B cell (primary cell): ENCODE results near the gene IQCK. TPM values are rescaled to one million over a fixed set of nuclear protein-coding genes. Genes with fewer than 3 reads are reported as not detected.

Source experiments
- ATAC-seq: fragments of 200-7000 bp; cut with Tn5 transposase; one replicate; pipeline ENCODE4 v1.10.0; 2021; ENCODE audit warnings: low read depth, mild to moderate bottlenecking, moderate number of reproducible peaks, moderate library complexity
- CTCF ChIA-PET: fragments of 350-600 bp; sonication (Branson Sonifier 250); formaldehyde crosslinking; loops from one replicate; lab custom pipeline; 2021; ENCODE audit warnings: antibody characterized with exemption, inconsistent platforms; lab: Charles Lee
- POLR2A ChIA-PET: fragments of 350-600 bp; sonication (Branson Sonifier 250); formaldehyde crosslinking; loops from one replicate; lab custom pipeline; 2021; ENCODE audit warnings: antibody characterized with exemption; lab: Charles Lee
- DNase-seq: peaks from one replicate; pipeline ENCODE4 v3.0.0; 2013
- H2AFZ ChIP-seq: 2 replicates; pipeline ENCODE4 v1.6.1; 2012; ENCODE audit warnings: mild to moderate bottlenecking, low read depth, low read length; ENCODE audit not compliant: insufficient read depth, poor library complexity, severe bottlenecking
- H3K27ac ChIP-seq, 2 donors: 1 replicate in 1 of 2; 2 replicates in 1 of 2; pipeline ENCODE4 v1.5.1; 2012 to 2013; ENCODE audit warnings: low read length in 2 of 2, mild to moderate bottlenecking in 2 of 2, moderate library complexity in 1 of 2
- H3K27me3 ChIP-seq, 4 experiments: fragments of 200-600 bp in 1 of 4; sonication (generic) in 1 of 4; replicated peaks in 1 of 4; 1 replicate in 2 of 4; 2 replicates in 2 of 4; pipeline versions ENCODE4 v1.6.1 to v1.7.0; 2013 to 2016; ENCODE audit warnings: low read length in 3 of 4, mild to moderate bottlenecking in 2 of 4, mixed read lengths in 1 of 4, moderate library complexity in 1 of 4; ENCODE audit not compliant: insufficient read depth in 4 of 4, control insufficient read depth in 3 of 4; ENCODE audit errors: control extremely low read depth in 1 of 4
- H3K36me3 ChIP-seq, 2 experiments: replicated peaks in 1 of 2; 1 replicate in 1 of 2; 2 replicates in 1 of 2; pipeline versions ENCODE4 v1.6.1 to v1.7.1; 2013; ENCODE audit warnings: low read length in 1 of 2; ENCODE audit not compliant: insufficient read depth in 2 of 2, control insufficient read depth in 1 of 2; ENCODE audit errors: control extremely low read depth in 1 of 2, extremely low read depth in 1 of 2
- H3K4me1 ChIP-seq, 2 donors: fragments of 200-600 bp in 1 of 2; sonication (generic) in 1 of 2; 1 replicate in 1 of 2; 2 replicates in 1 of 2; pipeline versions ENCODE4 v1.5.1 to v1.6.1; 2013 to 2017; ENCODE audit warnings: low read length in 2 of 2; ENCODE audit not compliant: control insufficient read depth in 2 of 2, insufficient read depth in 2 of 2
- H3K4me2 ChIP-seq: replicated peaks from 2 replicates; pipeline ENCODE3; 2012; ENCODE audit warnings: mild to moderate bottlenecking, low read depth, low read length; ENCODE audit not compliant: poor library complexity, severe bottlenecking
- H3K4me3 ChIP-seq, 5 experiments: fragments of 200-600 bp in 1 of 5; sonication (generic) in 1 of 5; 1 replicate in 3 of 5; 2 replicates in 2 of 5; pipeline versions ENCODE4 v1.5.1 to v1.7.0; 2011 to 2016; ENCODE audit warnings: low read length in 4 of 5, mild to moderate bottlenecking in 4 of 5, low read depth in 2 of 5, control low read depth in 1 of 5, moderate library complexity in 1 of 5; ENCODE audit not compliant: insufficient read depth in 1 of 5; ENCODE audit errors: control extremely low read depth in 1 of 5, extremely low read depth in 1 of 5
- H3K79me2 ChIP-seq: fragments of 200-600 bp; sonication (generic); one replicate; pipeline ENCODE4 v1.6.0; 2016; ENCODE audit warnings: low read length; ENCODE audit not compliant: control insufficient read depth, insufficient read depth
- H3K9ac ChIP-seq: fragments of 200-600 bp; sonication (generic); 2 replicates; pipeline ENCODE4 v1.6.1; 2017; ENCODE audit warnings: mild to moderate bottlenecking, low read length, moderate library complexity
- H3K9me3 ChIP-seq, 3 donors: one replicate each; pipeline versions ENCODE4 v1.6.1 to v1.7.1; 2013; ENCODE audit warnings: low read length in 2 of 3; ENCODE audit not compliant: control insufficient read depth in 2 of 3, insufficient read depth in 1 of 3; ENCODE audit errors: control extremely low read depth in 1 of 3
- H4K20me1 ChIP-seq: 2 replicates; pipeline ENCODE4 v1.6.0; 2012; ENCODE audit warnings: mild to moderate bottlenecking, low read length; ENCODE audit not compliant: insufficient read depth, control insufficient read depth, poor library complexity, severe bottlenecking
- H3K27ac Mint-ChIP-seq: one replicate; pipeline ENCODE4 v1.8.0; 2021; ENCODE audit warnings: mixed read lengths
- H3K27me3 Mint-ChIP-seq: one replicate; pipeline ENCODE4 v1.8.0; 2021; ENCODE audit warnings: mixed read lengths
- H3K4me1 Mint-ChIP-seq: one replicate; pipeline ENCODE4 v1.8.0; 2021; ENCODE audit warnings: mixed read lengths
- H3K4me3 Mint-ChIP-seq: one replicate; pipeline ENCODE4 v1.8.0; 2021; ENCODE audit warnings: mixed read lengths
- H3K9me3 Mint-ChIP-seq: one replicate; pipeline ENCODE4 v1.8.0; 2022; ENCODE audit warnings: mixed read lengths; ENCODE audit not compliant: insufficient read depth
- EZH2 ChIP-seq: IDR thresholded peaks from 2 replicates; pipeline ENCODE4 v1.6.1; 2012; ENCODE audit warnings: borderline replicate concordance, low read depth, mild to moderate bottlenecking, moderate library complexity, low read length; ENCODE audit not compliant: insufficient read depth, poor library complexity, severe bottlenecking
- WGBS: methylation state at CpG from one replicate; pipeline ENCODE4 v1.1.5; 2013; ENCODE audit warnings: missing lambda C conversion rate; ENCODE audit not compliant: insufficient coverage; 5-methylcytosine and 5-hydroxymethylcytosine counted together
- intact Hi-C: fragments of 100-400 bp; cut with micrococcal nuclease; formaldehyde crosslinking; loops from one replicate; pipeline ENCODE4 v1.10.0; 2022
- polyA plus RNA-seq: library from polyadenylated mRNA; depleted of rRNA; stranded (reverse); fragments of >200 nt; gene quantifications from 2 replicates; pipeline ENCODE4 v1.2.3, GENCODE V29; 2012
- total RNA-seq, 2 donors: library from RNA; stranded (reverse); fragments of 120-200 nt in 1 of 2; gene quantifications; 1 replicate in 1 of 2; 2 replicates in 1 of 2; pipeline versions ENCODE4 v1.2.3 to v1.2.4, GENCODE V29; 2013 to 2022
- TF ChIP-seq, protein P1 (sequence below): fragments of 200-600 bp; IDR thresholded peaks from one replicate; pipeline ENCODE4 v1.8.0; 2022; ENCODE audit warnings: antibody characterized with exemption, mild to moderate bottlenecking

IQCK gene
- total and polyA plus RNA-seq, 2 donors (not counting 1 experiment from before 2014, with no cell fraction given): 1.00 to 3.0 TPM

DNA sequence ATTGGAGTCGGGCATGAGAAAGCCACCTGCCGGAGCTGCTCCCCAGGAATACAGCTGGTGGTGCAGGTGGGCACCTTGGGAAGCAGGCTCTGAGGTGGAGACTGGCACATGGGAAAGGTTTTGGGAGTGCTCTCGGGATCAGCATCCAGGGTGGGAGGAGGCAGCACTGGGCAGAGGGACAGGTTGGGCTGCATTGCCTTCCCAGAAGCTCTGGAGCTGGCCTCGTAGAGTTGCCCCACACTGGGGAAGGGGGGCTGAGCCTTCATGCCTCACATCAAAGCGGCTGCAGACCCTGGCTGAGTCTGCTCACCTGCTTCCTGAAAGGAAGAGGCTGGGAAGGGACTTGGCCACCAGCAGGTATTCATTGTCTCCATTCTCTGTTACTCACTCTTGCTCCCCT, 180.1 kb downstream of the IQCK start:
- Histone ChIP-seq H3K79me2 (no peaks in the 10 kb centered on the region), H3K9ac (no peak overlapping the region), H3K4me3 (no peak overlapping the region), H3K36me3 (no peaks in the 10 kb centered on the region), H4K20me1 (no peaks in the 10 kb centered on the region), H3K4me2 (no peak overlapping the region), H3K27me3 (no peaks in the 10 kb centered on the region), H3K9me3 (peaks cover 0 to 3% (median 0%) of the 10 kb centered on the region in 3 donors), H3K4me1 (no peaks in the 10 kb centered on the region), H2AFZ (no peak overlapping the region), H3K27ac (no peak overlapping the region)
- ChIA-PET CTCF (interaction anchor here (1.2 to 1.3 kb wide), 4 partner anchors 9 to 488 kb away, joined by 3 to 5 read pairs (median 3); no protein-coding TSS in a partner anchor), POLR2A (no interaction called here)
- H3K9me3 Mint-ChIP-seq: no peaks in the 10 kb centered on the region
- intact Hi-C loops: loop anchor here (2.0 kb wide), 1 partner anchor 485 kb away; no protein-coding TSS in a partner anchor
- no peak for DNase-seq
- H3K4me3 Mint-ChIP-seq: no peak overlapping the region
- ATAC-seq: no peak
- H3K27ac Mint-ChIP-seq: no peak overlapping the region
- TF ChIP-seq EZH2: no peak
- TF ChIP-seq, protein P1, sequence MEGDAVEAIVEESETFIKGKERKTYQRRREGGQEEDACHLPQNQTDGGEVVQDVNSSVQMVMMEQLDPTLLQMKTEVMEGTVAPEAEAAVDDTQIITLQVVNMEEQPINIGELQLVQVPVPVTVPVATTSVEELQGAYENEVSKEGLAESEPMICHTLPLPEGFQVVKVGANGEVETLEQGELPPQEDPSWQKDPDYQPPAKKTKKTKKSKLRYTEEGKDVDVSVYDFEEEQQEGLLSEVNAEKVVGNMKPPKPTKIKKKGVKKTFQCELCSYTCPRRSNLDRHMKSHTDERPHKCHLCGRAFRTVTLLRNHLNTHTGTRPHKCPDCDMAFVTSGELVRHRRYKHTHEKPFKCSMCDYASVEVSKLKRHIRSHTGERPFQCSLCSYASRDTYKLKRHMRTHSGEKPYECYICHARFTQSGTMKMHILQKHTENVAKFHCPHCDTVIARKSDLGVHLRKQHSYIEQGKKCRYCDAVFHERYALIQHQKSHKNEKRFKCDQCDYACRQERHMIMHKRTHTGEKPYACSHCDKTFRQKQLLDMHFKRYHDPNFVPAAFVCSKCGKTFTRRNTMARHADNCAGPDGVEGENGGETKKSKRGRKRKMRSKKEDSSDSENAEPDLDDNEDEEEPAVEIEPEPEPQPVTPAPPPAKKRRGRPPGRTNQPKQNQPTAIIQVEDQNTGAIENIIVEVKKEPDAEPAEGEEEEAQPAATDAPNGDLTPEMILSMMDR: no peak
- H3K27me3 Mint-ChIP-seq: peaks cover 9% of the 10 kb centered on the region
- H3K4me1 Mint-ChIP-seq: no peaks in the 10 kb centered on the region
- WGBS: 72% methylated on average over 5 of the region's 5 CpGs

DNA sequence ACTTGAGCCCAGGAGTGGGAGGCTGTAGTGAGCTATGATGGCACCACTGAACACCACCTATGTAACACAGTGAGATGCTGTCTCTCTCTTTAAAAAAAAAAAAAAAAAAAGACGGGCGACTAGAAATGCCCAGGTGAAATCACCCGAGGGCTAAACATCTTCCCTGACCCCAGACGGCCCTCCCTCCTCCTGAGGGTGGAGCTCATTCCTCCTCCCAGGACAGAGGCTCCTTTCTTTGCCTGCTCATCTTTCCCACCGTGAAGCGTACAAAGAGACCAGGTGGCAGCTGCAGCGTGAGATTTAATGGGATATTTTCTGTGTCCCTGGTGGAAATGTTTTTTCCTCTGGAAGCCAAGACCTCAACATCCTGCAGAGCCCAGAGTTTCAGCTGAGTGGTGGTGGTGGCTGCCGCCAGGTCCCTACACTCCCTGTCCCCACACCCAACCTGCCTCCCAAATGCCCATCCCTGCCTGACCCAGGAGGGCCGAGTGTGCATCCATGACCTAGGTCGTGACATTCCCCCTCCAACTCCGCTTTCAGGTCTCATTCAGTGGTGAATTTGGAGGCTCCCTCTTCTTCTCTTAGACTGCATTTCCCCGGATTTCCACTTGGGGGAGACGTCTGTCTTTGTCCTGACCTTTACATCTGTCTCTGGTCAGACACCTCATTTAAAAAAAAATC, 181.0 kb downstream of the IQCK start:
- H3K27ac ChIP-seq: no peak overlapping the region
- no peak overlapping the region for H2AFZ ChIP-seq
- WGBS: 22% methylated on average over 6 of the region's 13 CpGs
- H4K20me1 ChIP-seq: no peaks in the 10 kb centered on the region
- no peaks in the 10 kb centered on the region for H3K4me1 Mint-ChIP-seq
- no peak overlapping the region for H3K4me3 ChIP-seq
- DNase-seq (peak; percentile 46), ATAC-seq (peak; percentile 24)
- H3K4me2 ChIP-seq: no peak overlapping the region
- H3K36me3 ChIP-seq: no peaks in the 10 kb centered on the region
- no peak overlapping the region for H3K9ac ChIP-seq
- TF ChIP-seq EZH2: no peak
- TF ChIP-seq, protein P1: peak; percentile 76
- peaks cover 9% of the 10 kb centered on the region for H3K27me3 Mint-ChIP-seq
- H3K4me1 ChIP-seq: no peaks in the 10 kb centered on the region
- H3K27ac Mint-ChIP-seq: no peak overlapping the region
- ChIA-PET CTCF (interaction anchor here (0.7 to 1.4 kb wide), 6 partner anchors 8 to 502 kb away, joined by 3 to 9 read pairs (median 4); no protein-coding TSS in a partner anchor), POLR2A (interaction anchor here (0.6 kb wide), 1 partner anchor 15 kb away, joined by 8 read pairs; no protein-coding TSS in a partner anchor)
- no peaks in the 10 kb centered on the region for H3K27me3 ChIP-seq
- H3K9me3 Mint-ChIP-seq: no peaks in the 10 kb centered on the region
- H3K9me3 ChIP-seq: peaks cover 0 to 3% (median 0%) of the 10 kb centered on the region in 3 donors
- intact Hi-C loops: loop anchor here (2.0 kb wide), 1 partner anchor 484 kb away; no protein-coding TSS in a partner anchor
- no peaks in the 10 kb centered on the region for H3K79me2 ChIP-seq
- no peak overlapping the region for H3K4me3 Mint-ChIP-seq
